NCI-H345 treated with DMSO at 0.1 percent for 48 hours (cell line): ENCODE results near the gene RPL18.
"Not testable (repeated sequence)": the region's sequence is repeated elsewhere in the genome, so short reads cannot be mapped to it uniquely, and the experiment has no call there.

ENCODE experiments used
- DNase-seq: peaks from one replicate; lab custom pipeline; 2025; ENCODE audit not compliant: unreplicated experiment; lab: John Stamatoyannopoulos, UW

Gene RPL18

DNA sequence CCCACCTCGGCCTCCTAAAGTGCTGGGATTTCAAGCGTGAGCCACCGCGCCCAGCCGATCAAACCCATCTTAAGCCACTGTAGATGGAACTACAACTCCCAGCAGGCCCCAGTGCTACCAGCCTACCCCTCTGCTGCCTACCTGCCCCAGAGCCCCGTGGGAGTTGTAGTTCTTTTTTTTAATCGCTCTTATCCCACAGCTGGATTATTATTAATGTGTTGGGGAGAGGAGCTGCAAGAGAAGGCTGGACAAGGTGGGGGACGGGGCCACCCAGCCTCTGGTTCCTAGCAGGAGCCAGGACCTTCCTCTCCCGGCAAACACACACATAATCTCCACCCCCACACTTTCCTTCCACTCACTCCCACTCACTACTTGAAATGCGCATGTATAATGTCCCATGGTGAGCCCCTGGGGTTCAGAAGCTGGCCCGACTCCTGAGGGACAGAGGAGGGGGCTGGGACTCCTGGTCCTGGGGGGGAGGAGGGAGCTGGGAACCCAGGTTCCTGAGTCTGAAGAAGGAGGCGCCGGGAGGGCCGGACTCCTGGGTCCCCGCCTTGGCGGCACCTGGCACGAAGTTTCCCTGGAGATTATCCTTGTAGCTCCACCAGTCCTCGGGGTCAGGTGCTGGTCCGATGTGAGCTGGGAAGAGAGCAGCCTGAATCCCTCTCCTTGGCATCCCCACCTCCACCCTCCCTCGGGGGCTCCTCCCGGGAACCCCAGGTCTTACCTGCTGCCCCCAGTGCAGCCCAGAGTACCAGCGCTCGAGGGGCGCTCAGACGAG, 26.1 kb upstream of the RPL18 start:
- peak; percentile 13 for DNase-seq

DNA sequence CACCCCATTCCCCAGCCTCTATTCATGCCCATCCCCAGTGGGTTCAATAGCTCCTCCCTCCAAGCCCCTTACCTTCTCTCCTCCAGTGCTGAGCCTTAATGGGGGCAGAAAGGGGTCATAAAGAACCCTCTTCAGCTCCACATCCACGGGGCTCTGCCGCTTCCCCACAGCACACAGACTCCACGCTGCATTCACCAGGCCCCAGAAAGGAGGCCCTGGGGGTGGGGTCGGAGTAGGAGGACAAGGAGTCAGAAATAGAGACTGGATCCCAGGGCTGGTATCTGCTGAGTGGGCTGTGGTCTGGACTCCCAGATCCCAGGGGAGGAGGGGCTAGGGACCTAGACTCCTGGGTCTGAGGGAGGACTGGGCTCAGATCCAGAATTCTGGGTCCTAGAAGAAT, 25.4 kb upstream of the RPL18 start:
- no peak for DNase-seq

DNA sequence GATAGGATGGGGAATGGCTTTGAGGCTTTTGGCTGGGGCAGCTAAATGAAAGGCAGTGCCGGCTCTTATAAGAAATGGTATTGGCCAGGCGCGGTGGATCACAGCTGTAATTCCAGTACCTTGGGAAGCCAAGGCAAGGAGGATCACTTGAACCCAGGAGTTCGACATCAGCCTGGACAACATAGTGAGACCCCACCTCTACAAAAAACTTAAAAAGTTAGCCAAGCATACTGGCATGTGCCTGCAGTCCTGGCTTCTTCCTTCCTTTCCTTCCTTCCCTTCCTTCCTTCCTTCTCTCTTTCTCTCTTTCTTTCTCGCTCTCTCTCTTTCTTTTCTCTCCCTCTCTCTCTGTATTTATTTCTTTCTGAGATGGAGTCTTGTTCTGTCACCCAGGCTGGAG, 23.9 kb upstream of the RPL18 start:
- DNase-seq: no peak

DNA sequence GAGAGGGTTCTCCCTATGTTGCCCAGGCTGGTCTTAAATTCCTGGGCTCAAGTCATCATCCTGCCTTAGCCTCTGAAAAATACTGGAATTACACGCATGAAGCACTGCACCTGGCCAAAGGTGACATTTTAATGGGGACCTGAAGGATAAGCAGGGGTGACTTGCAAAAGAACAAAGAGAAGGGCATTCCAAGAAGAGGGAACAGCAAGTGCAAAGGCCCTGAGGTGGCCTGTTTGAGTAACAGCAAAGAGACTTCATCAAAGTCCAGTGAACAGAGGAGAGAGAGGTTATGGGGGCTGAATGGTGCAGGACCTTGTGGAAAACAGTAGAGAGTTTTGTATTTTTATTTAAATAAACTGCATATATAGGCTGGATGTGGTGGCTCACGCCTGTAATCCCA, 22.9 kb upstream of the RPL18 start:
- no peak for DNase-seq

DNA sequence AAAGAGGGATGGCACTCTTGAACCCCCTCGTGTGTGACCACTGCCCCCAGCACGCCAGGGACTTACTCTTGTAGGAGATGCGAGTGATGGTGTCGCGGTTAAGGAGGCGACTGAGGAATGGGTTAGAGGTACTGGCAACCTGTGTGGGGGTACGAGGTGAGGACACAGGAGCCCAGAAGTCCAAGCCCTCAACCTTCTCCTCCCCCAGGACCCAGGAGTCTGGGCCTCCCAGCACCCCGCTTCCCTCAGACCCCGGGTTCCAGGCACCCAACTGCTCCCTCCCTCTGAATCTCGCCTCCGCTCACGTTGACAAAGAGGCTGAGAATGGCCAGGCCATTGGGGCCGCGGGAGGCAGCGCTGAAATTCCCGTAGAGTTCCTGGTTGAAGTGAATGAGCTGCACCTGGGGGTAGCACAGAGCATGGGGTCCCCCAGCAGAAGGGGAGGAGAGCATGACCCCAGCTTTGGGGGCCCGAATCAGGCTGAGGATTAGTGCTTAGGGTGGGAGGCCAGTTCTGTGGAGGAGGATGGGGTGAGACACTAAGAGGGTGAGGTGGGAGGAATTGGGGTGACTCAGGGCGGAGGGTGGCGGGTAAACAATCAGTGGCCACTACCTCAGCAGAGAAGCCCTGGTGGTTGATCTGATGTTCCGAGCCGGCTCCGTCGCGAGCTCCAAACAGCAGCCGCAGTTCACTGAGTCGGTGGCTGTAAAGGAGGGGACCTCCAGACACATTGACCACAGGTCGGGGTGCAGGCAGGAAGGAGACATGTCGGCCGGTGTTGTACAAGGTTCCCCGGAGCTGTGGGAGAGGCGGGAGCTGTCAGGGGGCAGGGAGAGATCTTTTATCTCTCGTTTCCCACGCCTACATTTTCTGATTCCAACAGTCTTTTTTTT, 20.8 kb upstream of the RPL18 start:
- no peak for DNase-seq

DNA sequence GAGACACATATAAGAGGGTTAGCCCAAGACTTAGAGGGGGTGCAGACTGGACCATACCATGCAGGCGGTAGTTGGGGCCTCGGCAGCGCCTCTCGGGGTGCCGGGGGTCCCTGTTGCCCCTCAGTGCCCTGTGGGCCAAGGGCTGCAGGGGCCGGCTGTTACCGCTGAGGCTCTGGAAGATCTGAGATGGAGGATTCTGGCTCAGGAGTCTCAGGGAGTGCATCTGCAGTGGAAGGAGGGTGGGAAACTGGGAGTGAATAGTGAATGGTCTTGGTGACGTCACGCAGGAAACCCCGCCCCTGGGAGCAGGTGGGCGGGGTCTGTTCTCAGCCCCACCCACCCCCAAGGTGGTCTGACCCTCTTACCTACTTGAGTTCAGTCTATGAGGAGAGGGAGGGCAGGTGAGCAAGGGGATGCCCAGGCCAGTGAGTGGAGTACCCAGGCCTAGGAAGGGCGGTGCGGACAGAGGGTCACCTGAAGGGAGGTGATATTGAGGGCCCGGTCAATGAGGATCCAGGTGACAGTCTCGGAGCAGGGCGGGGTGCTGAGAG, 19.9 kb upstream of the RPL18 start:
- no peak for DNase-seq

DNA sequence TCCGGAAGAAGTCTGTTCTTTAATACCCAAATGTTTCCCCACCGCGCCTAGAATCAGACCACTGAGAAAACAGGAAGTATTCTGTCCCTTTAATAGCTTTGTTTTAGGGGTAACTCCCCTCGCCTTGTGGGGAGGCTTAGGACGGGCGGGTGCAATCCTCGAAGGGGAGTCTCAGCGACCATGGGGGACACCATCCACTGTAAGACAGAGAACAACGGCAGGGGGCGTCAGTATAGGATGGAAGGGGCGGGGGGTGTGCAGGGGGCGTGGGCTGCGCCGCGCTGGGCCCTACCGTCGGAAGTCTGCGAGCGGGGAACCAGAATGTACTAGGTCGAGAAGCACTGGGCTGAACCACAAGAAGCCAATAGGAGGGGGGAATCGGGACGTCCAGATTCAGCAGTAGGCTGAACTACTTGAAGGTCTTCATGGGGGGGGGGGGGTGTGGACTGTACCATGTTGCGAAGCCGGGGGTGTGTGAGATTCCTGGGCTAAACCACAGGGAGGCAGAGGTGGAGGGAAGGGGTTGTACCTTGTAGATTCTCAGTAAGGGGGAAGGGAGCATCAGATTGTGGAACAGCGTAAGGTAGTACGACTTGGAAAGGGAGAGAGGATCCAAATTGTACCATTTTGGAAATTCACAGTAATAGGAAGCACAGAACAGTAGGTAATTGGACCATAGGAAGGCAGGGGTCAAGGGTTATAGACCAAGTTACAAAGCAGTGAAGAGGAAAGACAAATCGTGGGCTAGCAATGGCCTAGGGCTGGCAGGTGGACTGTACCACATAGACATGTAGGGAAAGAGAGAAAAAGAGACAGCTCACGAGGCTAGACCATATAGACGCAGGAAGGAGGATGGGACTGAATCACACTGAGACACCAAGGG, 19.2 kb upstream of the RPL18 start:
- peak; percentile 37 for DNase-seq

DNA sequence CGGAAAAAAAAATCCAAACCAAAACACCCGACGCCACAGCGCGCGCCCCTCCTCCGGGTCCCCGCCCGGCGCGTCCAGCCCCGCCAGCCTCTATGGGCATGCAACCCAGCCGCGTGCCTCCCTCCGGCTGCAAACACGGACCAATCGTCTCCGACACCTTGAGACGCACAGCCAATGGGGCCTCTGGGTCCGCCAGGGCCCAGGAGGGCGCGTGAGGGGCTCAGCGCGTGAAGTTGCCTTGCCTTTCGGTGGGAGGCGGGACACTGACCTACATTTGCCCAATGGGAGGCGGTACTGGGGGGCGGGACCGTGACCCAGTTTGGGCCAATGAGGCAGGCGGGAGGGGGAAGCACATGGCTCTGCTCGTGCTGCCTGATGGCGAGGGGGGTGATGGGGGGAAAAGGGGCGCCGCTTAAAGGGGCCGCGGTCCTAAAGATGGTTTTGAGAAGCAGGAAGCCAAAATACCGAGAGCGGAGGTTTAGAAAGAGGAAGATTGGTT, 18.5 kb upstream of the RPL18 start:
- DNase-seq: peak; percentile 72

DNA sequence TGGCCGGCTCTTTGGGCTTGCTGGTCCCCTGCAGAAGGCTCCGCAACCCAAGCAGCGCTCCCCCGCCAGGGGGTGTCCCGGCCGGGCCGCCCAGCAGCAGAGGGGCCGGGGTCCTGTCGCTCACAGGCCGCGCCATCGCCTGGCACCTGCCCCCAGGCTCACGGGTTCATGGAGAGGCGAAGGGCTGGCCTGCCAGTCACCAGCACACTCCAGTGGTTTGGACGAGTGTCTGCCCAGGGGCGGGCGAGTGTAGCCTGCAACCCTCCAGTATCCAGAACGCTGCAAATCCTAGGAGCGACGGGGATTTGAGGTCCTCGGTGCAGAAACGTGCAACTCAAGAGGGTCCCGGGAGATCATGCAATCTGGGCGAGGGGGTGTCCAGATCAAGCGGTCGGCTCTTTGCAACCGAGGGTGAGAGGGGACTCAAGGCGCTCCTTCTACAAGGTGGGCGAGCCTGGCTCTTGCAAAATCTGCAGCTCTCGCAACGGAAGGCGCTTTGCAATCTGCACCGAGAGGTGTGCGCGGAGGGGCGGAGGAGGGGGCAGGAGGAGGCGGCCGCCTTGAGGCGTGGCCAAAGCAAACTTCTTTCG, 18.0 kb upstream of the RPL18 start, which contains the start of gene DBP:
Gene DBP (minus strand): TSS at position 521 of the 590 bp plus-strand sequence. CDS start 385 bp downstream, at position 136.
- DNase-seq: no peak

DNA sequence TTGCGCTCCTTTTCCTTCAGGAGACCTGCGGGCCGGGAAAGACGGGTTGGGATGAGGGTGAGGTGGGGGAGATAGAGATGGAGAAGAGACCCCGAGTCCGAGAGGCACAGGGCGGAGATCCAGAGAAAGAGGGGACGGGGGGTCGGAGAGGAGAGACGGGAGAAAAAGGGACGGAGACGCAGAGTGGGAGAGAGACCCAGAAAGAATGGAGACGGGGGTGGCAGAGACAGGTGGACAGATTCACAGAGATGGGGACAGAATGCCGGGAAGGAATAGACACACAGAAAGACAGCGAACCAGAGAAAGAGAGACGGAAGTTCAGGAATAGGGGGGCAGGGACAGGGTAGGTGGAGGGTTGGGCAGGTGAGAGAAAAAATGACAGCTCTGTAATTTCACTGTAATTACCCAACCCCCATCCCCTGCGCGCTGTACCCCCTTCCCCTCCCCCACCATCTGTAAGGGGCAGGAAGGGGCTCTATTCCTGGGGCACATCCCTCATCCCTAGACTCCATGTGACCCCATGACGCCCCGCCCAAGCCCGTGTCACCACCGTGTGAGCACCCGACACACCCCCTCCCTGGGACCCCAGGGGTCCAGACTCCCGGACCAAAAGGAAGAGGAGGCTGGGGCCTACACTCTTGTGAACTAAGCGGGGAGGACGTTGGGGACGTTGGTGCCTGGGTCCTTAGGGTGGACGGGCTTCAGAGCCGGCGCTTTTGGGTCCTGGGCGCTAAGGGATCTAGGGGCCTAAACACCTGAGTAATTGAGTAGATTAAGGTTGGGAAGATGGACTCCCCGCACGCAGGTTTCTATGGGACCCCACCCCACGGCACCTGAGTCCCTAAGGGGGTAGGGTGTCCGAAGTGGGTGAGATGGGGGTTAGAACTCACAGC, 17.2 kb upstream of the RPL18 start:
- no peak for DNase-seq

DNA sequence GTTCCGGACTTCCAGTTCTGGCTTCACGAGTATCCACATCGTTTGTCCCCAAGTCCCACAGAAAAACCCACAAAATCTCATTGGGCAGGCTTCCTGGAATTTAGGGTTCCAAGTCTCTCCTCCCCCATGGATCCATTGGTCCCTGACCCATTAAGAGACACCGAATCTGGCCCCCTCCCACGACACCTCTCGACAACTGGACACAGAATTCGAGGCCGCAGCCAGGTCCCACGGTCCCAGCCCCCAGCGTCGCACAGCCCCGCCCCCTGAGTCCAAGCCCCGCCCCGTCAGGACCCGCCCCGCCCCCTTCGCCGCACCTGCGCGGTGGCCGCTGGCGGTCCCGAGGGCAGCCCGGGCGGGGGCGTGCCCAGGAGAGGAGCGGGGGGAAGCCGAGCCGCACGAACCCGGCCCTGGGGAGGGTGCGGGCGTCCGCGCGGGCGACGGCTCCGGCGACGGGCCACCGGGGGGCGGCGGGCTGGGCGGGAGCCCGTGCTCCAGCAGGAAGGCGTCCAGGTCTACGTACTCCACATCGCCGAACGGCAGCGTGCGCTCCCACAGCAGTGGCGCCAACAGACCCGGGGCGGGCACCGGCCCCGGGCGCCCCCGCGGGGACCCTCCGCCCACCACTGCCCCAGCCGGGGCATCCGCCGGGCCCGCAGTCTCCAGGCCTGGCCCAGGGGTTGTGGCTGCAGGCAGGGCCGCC, 16.4 kb upstream of the RPL18 start:
- no peak for DNase-seq

DNA sequence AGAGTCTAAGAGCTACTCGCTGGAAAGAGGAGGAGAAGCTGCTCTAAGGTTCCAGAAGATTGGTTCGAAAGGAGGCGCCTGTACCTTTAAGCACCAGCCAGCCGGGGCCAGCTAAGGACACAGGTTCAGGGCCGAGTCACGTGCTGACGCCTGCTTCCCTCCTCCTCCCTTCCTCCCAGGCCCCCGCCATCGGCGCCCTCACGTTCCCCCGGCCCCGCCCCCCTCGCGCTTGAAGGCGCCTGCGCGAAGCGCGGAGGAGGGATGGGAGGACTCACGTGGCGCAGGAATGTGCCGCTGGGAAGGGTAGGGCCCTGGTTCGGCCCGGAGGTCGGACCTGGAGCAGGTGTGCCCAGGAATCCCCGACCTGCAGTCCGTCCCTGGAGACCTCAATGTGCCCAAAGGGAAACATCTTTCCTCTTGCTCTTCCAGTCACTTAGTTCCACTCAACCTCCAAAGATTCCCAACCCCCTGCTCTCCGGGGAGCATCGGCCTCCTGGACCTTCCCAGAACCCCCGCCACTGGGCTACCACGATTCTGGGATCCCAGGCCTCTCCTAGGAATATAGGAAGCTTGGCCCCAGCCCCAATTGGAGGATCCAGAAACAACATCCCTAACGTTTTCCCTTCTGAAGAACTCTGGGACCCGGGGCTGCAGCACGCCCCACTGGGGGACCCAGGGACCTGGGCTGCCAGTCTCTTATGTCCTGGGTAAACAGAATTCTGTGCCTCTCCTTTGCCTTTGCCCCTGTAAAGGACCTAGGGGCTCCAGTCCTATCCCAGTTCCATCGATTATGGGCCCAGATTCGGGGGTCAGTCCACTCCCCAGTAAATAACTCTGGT, 15.7 kb upstream of the RPL18 start:
- DNase-seq: peak; percentile 66

DNA sequence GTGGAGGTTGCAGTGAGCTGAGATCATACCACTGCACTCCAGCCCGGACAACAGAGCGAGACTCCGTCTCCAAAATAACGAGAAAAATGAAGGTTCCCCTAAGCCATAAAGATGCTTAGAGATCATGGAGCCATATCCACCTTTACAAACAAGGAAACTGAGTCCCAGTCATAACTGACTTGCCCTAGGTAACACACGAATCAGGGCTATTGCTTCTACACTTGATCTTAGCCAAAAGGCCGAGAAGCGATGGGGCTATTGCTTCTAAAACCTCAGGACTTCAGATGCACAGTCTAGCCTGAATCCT, 15.0 kb upstream of the RPL18 start:
- no peak for DNase-seq

DNA sequence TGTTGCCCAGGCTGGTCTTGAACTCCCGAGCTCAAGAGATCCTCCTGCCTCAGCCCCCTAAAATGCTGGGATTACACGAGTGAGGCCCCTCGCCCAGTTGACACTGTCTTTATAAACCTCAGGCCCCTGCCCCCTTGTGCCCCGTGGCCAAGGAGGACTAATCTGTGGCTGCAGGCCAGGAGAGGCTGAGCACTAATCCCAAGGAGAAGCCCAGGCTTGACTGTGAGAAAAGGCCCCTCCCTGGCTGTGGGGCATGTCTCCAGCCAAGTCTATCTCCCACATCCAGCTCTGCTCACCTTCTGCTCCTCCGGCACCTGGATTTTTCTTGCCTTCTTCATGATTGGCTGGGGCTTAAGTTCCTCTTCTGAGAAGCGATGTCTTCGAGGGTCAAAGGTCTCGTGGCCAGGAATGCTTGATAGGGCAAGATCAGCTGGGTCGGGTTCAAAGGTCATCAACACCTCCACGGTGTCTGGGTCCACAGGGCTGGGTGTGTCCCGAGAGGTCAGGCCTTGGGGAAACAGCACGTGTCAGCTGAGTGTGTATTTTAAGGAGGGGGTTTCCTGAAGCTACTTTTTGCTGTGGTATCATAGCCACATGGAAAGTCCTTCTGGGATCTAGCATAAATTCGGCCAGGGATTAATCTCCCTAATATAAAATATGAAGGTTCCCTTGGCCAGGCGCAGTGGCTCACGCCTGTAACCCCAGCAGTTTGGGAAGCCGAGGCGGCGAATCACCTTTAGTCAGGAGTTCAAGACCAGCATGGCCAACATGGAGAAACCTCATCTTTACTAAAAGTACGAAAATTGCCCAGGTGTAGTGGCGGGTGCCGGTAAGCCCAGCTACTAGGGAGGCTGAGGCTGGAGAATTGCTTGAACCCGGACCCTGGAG, 14.4 kb upstream of the RPL18 start:
- DNase-seq: no peak

DNA sequence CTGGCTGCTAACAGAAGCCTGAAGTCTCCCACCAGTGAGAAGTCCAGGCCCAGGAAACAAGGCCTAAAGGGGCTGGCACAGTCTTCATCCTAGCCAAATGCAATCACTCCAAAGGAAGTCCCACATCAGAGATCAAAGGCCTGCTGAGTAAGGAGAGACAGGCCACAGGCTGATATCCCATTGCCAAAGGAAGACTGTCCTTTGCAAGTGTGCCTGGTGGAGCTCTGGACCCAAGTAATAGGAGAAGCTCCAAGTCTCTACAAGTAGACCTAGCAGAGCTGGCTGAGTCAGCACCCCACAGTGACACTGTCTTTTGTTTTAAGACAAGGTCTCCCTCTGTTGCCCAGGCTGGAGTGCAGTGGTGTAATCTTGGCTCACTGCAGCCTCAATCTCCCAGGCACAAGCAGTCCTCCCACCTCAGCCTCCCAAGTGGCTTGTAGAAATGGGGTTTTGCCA, 13.7 kb upstream of the RPL18 start:
- no peak for DNase-seq

DNA sequence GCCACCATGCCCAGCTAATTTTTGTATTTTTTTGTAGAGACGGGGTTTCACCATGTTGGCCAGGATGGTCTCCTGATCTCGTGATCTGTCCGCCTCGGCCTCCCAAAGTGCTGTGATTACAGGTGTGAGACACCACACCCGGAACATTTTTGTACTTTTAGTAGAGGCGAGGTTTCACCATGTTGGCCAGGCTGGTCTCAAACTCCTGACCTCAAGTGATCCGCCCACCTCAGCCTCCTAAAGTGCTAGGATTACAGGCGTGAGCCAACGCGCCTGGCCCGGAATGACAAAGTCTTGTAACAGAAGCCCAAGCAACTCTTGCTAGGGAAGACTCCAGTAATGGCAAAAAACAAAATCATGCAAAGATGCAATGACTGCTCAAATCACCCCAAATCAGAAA, 13.3 kb upstream of the RPL18 start:
- not testable (repeated sequence) for DNase-seq

DNA sequence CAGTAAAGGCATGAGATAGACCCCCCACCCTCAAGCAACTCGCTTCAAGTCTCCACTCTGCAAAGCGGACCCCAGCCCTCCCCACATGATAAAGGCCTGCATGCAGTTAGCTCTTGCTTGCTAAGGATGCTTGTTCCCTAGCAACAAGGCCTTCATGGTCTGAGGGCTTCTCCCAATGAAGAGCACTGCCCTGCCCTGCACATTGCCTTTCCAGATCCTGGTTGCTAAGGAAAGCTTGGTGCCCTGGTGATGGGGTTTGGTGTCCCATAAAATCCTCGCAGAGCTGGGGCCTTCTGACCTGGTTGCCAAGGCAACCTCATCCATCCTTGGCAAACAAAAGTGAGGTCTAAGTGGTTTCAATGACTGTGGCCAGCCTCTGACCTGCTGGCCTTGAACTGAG, 12.2 kb upstream of the RPL18 start:
- no peak for DNase-seq
